ENCODE measurements around the gene MC1R. TPM values are rescaled to one million over a fixed set of nuclear protein-coding genes. Genes with fewer than 3 reads are reported as not detected.

Gene MC1R
- total and polyA plus RNA-seq, 4 donors, result 0.19 to 3.3 (median 0.30) TPM

- H3K27me3 ChIP-seq (ENCODE audit: control insufficient read depth in 4 of 4, insufficient read depth in 4 of 4, low read length in 3 of 4), result no peaks in the 10 kb centered on the region
- no peak overlapping the region for H3K27ac ChIP-seq (ENCODE audit: low read depth in 1 of 2, low read length in 2 of 2)
- H3K9ac ChIP-seq (ENCODE audit: low read depth in 1 of 2, low read length in 2 of 2), result no peak overlapping the region
- H3K9me3 ChIP-seq (ENCODE audit: control insufficient read depth in 4 of 4, low read length in 3 of 4), result no peaks in the 10 kb centered on the region
- DNase-seq (ENCODE audit: low spot score), result no peak
- peaks cover 25 to 76% (median 41%) of the 10 kb centered on the region in 4 donors for H3K36me3 ChIP-seq (ENCODE audit: control insufficient read depth in 4 of 4, insufficient read depth in 3 of 4, low read depth in 1 of 4, low read length in 3 of 4)
- no peaks in the 10 kb centered on the region for H3K4me1 ChIP-seq (ENCODE audit: control insufficient read depth in 4 of 4, insufficient read depth in 4 of 4, low read length in 3 of 4)
- H3K4me3 ChIP-seq (ENCODE audit: low read depth in 1 of 3, low read length in 3 of 3), result no peak overlapping the region
- 97% methylated on average over 17 of the region's 17 CpGs for WGBS
- no peak for TF ChIP-seq NR2F2 (IDR thresholded peaks at IDR 0.05)
- TF ChIP-seq RXRA (IDR thresholded peaks at IDR 0.05), result no peak
- TF ChIP-seq RAD21 (IDR thresholded peaks at IDR 0.05), result no peak
Measured at GRCh38 chr16:89900885-89901284, 17.8 kb upstream of the MC1R start.

GRCh38 chr16:89902980-89903379 is 15.7 kb upstream of the MC1R start:
- Histone ChIP-seq H3K4me3 (ENCODE audit: low read depth in 1 of 3, low read length in 3 of 3) (no peak overlapping the region), H3K9ac (ENCODE audit: low read depth in 1 of 2, low read length in 2 of 2) (no peak overlapping the region), H3K27ac (ENCODE audit: low read depth in 1 of 2, low read length in 2 of 2) (no peak overlapping the region), H3K4me1 (ENCODE audit: control insufficient read depth in 4 of 4, insufficient read depth in 4 of 4, low read length in 3 of 4) (no peaks in the 10 kb centered on the region), H3K9me3 (ENCODE audit: control insufficient read depth in 4 of 4, low read length in 3 of 4) (no peaks in the 10 kb centered on the region), H3K27me3 (ENCODE audit: control insufficient read depth in 4 of 4, insufficient read depth in 4 of 4, low read length in 3 of 4) (no peaks in the 10 kb centered on the region), H3K36me3 (ENCODE audit: control insufficient read depth in 4 of 4, insufficient read depth in 3 of 4, low read depth in 1 of 4, low read length in 3 of 4) (peaks cover 27 to 74% (median 44%) of the 10 kb centered on the region in 4 donors)
- no peak for TF ChIP-seq HNF4A (conservative IDR thresholded peaks at IDR 0.05)
- TF ChIP-seq, protein P1, sequence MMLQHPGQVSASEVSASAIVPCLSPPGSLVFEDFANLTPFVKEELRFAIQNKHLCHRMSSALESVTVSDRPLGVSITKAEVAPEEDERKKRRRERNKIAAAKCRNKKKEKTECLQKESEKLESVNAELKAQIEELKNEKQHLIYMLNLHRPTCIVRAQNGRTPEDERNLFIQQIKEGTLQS (IDR thresholded peaks at IDR 0.05), result no peak
- TF ChIP-seq YY1 (IDR thresholded peaks at IDR 0.05), result no peak
- no peak for TF ChIP-seq HNF4G (IDR thresholded peaks at IDR 0.05)
- no peak for TF ChIP-seq NR2F2 (IDR thresholded peaks at IDR 0.05)
- TF ChIP-seq, protein P2, sequence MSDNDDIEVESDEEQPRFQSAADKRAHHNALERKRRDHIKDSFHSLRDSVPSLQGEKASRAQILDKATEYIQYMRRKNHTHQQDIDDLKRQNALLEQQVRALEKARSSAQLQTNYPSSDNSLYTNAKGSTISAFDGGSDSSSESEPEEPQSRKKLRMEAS (IDR thresholded peaks at IDR 0.05), result no peak
- TF ChIP-seq, protein P3, sequence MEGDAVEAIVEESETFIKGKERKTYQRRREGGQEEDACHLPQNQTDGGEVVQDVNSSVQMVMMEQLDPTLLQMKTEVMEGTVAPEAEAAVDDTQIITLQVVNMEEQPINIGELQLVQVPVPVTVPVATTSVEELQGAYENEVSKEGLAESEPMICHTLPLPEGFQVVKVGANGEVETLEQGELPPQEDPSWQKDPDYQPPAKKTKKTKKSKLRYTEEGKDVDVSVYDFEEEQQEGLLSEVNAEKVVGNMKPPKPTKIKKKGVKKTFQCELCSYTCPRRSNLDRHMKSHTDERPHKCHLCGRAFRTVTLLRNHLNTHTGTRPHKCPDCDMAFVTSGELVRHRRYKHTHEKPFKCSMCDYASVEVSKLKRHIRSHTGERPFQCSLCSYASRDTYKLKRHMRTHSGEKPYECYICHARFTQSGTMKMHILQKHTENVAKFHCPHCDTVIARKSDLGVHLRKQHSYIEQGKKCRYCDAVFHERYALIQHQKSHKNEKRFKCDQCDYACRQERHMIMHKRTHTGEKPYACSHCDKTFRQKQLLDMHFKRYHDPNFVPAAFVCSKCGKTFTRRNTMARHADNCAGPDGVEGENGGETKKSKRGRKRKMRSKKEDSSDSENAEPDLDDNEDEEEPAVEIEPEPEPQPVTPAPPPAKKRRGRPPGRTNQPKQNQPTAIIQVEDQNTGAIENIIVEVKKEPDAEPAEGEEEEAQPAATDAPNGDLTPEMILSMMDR (IDR thresholded peaks at IDR 0.05; ENCODE audit: low read depth, low read length, missing input control), result no peak
- no peak for TF ChIP-seq JUND (IDR thresholded peaks at IDR 0.05)
- no peak for TF ChIP-seq RAD21 (IDR thresholded peaks at IDR 0.05)
- TF ChIP-seq FOXA2 (IDR thresholded peaks at IDR 0.05), result no peak
- no peak for TF ChIP-seq SP1 (IDR thresholded peaks at IDR 0.05)
- no peak for TF ChIP-seq GABPA (IDR thresholded peaks at IDR 0.05 in 1 of 2, conservative IDR thresholded peaks at IDR 0.05 in 1 of 2)
- no peak for TF ChIP-seq EGR1 (IDR thresholded peaks at IDR 0.05; ENCODE audit: low read depth in 2 of 2)
- 92% methylated on average over 11 of the region's 11 CpGs for WGBS
- no peak for DNase-seq (ENCODE audit: low spot score)

DNA sequence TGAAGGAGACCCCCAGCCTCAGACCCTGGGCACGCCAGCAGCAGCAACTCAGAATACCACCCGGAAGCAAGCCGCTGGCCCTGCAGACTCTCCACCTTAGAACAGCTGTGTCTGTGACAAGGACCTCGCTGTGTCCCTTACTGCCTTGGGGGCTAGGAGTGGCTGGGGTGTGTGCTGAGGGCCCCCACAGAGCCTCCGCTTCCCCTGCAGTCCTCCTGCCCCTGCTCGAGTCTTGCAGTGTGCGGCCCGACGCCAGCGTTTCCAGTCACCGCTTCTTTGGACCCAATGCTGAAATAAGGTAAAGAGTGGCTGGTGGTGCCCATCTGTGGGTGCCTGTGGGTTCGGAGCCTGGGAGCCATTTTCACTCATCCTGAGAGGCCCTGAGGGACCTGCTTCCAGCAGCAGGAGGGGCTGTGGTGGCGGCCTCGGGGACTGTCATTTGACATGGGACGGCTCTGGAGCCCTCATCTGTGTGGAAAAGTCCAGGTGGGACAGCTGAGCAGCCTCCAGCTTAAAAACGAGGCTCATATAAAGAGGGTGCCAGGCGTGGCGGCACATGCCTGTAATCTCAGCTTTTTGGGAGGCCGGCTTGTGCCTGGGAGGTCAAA is 14.7 kb upstream of the MC1R start:
- DNase-seq (ENCODE audit: low spot score), result no peak
- Histone ChIP-seq H3K27me3 (ENCODE audit: control insufficient read depth in 4 of 4, insufficient read depth in 4 of 4, low read length in 3 of 4) (no peaks in the 10 kb centered on the region), H3K27ac (ENCODE audit: low read depth in 1 of 2, low read length in 2 of 2) (no peak overlapping the region), H3K9me3 (ENCODE audit: control insufficient read depth in 4 of 4, low read length in 3 of 4) (no peaks in the 10 kb centered on the region), H3K4me3 (ENCODE audit: low read depth in 1 of 3, low read length in 3 of 3) (no peak overlapping the region), H3K4me1 (ENCODE audit: control insufficient read depth in 4 of 4, insufficient read depth in 4 of 4, low read length in 3 of 4) (no peaks in the 10 kb centered on the region), H3K9ac (ENCODE audit: low read depth in 1 of 2, low read length in 2 of 2) (no peak overlapping the region), H3K36me3 (ENCODE audit: control insufficient read depth in 4 of 4, insufficient read depth in 3 of 4, low read depth in 1 of 4, low read length in 3 of 4) (peaks cover 21 to 69% (median 36%) of the 10 kb centered on the region in 4 donors)
- TF ChIP-seq, protein P1 (IDR thresholded peaks at IDR 0.05), result no peak
- TF ChIP-seq, protein P2 (IDR thresholded peaks at IDR 0.05), result no peak
- TF ChIP-seq ZBTB33 (IDR thresholded peaks at IDR 0.05) (no peak), SP1 (IDR thresholded peaks at IDR 0.05) (no peak), EGR1 (IDR thresholded peaks at IDR 0.05; ENCODE audit: low read depth in 2 of 2) (no peak), JUND (IDR thresholded peaks at IDR 0.05) (no peak), GABPA (IDR thresholded peaks at IDR 0.05 in 1 of 2, conservative IDR thresholded peaks at IDR 0.05 in 1 of 2) (no peak), HNF4A (conservative IDR thresholded peaks at IDR 0.05) (no peak), RAD21 (IDR thresholded peaks at IDR 0.05) (no peak), FOXA2 (IDR thresholded peaks at IDR 0.05) (no peak), RXRA (IDR thresholded peaks at IDR 0.05) (no peak)
- TF ChIP-seq, protein P4, sequence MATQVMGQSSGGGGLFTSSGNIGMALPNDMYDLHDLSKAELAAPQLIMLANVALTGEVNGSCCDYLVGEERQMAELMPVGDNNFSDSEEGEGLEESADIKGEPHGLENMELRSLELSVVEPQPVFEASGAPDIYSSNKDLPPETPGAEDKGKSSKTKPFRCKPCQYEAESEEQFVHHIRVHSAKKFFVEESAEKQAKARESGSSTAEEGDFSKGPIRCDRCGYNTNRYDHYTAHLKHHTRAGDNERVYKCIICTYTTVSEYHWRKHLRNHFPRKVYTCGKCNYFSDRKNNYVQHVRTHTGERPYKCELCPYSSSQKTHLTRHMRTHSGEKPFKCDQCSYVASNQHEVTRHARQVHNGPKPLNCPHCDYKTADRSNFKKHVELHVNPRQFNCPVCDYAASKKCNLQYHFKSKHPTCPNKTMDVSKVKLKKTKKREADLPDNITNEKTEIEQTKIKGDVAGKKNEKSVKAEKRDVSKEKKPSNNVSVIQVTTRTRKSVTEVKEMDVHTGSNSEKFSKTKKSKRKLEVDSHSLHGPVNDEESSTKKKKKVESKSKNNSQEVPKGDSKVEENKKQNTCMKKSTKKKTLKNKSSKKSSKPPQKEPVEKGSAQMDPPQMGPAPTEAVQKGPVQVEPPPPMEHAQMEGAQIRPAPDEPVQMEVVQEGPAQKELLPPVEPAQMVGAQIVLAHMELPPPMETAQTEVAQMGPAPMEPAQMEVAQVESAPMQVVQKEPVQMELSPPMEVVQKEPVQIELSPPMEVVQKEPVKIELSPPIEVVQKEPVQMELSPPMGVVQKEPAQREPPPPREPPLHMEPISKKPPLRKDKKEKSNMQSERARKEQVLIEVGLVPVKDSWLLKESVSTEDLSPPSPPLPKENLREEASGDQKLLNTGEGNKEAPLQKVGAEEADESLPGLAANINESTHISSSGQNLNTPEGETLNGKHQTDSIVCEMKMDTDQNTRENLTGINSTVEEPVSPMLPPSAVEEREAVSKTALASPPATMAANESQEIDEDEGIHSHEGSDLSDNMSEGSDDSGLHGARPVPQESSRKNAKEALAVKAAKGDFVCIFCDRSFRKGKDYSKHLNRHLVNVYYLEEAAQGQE (IDR thresholded peaks at IDR 0.05), result no peak
- WGBS, result 93% methylated on average over 19 of the region's 19 CpGs
